ENCODE measurements around the gene TEKT4. TPM values are rescaled to one million over a fixed set of nuclear protein-coding genes. Genes with fewer than 3 reads are reported as not detected.

The TEKT4 gene, protein sequence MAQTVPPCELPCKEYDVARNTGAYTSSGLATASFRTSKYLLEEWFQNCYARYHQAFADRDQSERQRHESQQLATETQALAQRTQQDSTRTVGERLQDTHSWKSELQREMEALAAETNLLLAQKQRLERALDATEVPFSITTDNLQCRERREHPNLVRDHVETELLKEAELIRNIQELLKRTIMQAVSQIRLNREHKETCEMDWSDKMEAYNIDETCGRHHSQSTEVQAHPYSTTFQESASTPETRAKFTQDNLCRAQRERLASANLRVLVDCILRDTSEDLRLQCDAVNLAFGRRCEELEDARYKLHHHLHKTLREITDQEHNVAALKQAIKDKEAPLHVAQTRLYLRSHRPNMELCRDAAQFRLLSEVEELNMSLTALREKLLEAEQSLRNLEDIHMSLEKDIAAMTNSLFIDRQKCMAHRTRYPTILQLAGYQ
- not detected in 5 replicates for total RNA-seq (2022; extraction: Qiagen RNA extraction)

DNA sequence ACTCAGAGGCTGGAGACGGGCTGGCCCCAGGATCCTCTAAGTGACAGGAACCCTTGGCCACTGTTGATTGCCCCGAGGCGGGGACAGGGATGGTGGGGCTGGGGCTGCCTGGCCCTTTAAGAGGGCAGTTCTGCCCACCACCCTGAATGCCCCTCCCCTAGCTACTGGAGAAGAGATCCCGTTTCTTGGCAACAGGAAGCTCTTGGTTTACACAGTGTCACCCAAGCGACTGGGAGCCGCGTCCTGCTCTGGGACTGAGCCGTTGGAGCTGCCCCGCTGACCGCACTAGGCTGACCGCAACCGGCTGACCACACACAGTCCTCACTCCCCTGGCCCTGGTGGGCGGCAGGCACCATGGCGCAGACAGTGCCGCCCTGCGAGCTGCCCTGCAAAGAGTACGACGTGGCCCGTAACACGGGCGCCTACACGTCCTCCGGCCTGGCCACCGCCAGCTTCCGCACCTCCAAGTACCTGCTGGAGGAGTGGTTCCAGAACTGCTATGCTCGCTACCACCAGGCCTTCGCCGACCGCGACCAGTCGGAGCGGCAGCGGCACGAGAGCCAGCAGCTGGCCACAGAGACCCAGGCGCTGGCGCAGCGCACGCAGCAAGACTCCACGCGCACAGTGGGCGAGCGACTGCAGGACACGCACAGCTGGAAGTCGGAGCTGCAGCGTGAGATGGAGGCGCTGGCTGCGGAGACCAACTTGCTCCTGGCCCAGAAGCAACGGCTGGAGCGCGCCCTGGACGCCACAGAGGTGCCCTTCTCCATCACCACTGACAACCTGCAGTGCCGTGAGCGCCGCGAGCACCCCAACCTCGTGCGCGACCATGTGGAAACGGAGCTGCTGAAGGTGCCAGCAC is at the start of gene TEKT4:
Gene TEKT4, plus strand, starts transcription at position 205 of the 862 bp plus-strand sequence. Its CDS starts 150 bp downstream, at position 355.

Other genes with a start within 250 kb of the TEKT4 start
- gene MAL, start 154.3 kb downstream of the TEKT4 start, total RNA-seq (2022; extraction: Qiagen RNA extraction): 0.15 to 0.23 TPM (median 0.20 TPM) in 5 replicates